Measurements from ENCODE around the gene CTRL.

DNA sequence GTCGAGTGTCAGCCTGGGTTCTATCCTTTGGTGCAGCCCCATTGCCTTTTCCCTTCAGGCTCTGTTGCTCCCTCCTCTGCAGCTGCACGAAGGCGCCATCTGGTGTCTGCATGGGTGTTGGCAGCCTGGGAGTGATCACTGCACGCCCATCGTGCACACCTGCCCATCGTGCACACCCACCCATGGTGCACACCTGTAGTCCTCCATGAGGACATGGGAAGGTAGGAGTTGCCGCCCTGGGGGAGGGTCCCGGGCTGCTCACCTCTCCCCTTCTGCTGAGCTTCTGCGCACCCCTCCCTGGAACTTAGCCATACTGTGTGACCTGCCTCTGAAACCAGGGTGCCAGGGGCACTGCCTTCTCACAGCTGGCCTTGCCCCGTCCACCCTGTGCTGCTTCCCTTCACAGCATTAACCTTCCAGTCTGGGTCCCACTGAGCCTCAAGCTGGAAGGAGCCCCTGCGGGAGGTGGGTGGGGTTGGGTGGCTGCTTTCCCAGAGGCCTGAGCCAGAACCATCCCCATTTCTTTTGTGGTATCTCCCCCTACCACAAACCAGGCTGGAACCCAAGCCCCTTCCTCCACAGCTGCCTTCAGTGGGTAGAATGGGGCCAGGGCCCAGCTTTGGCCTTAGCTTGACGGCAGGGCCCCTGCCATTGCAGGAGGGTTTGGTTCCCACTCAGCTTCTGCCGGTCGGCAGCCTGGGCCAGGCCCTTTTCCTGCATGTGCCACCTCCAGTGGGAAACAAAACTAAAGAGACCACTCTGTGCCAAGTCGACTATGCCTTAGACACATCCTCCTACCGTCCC, 2.9 kb downstream of the CTRL start:
- no peak for TF ChIP-seq EP300 (IDR thresholded peaks at IDR 0.05; ENCODE audit: borderline replicate concordance in 1 of 2, low read depth in 1 of 2, low read length in 1 of 2)
- no peak for TF ChIP-seq POLR2AphosphoS5 (IDR thresholded peaks at IDR 0.05; ENCODE audit: low read depth, low read length)

All from SK-N-SH (cell line).